Natural killer cell (primary cell): ENCODE measurements around the gene ATRX. TPM values are rescaled to one million over a fixed set of nuclear protein-coding genes. Genes with fewer than 3 reads are reported as not detected.
"Not testable (repeated sequence)": the region's sequence is repeated elsewhere in the genome, so short reads cannot be mapped to it uniquely, and the experiment has no call there.

Source experiments
- ATAC-seq, 3 donors: fragments of 150-1000 bp in 2 of 3; fragments of 200-7000 bp in 1 of 3; cut with Tn5 transposase; 1 replicate in 1 of 3; 2 replicates in 2 of 3; pipeline ENCODE4 v1.10.0; 2021; ENCODE audit warnings: mild to moderate bottlenecking in 2 of 3, moderate library complexity in 2 of 3
- DNase-seq, 2 donors: peaks; one replicate each; pipeline versions ENCODE4 v3.0.0 to v3.0.0-alpha.2; 2013 to 2021; ENCODE audit warnings: mixed read lengths in 1 of 2
- H3K27ac ChIP-seq: one replicate; pipeline ENCODE4 v1.5.1; 2013; ENCODE audit warnings: mild to moderate bottlenecking, low read length
- H3K27me3 ChIP-seq: one replicate; pipeline ENCODE4 v1.6.1; 2013; ENCODE audit warnings: low read length; ENCODE audit not compliant: control insufficient read depth, insufficient read depth
- H3K36me3 ChIP-seq: one replicate; pipeline ENCODE4 v1.6.1; 2013; ENCODE audit warnings: low read length; ENCODE audit not compliant: control insufficient read depth, insufficient read depth
- H3K4me1 ChIP-seq: one replicate; pipeline ENCODE4 v1.6.1; 2013; ENCODE audit warnings: low read length; ENCODE audit not compliant: control insufficient read depth, insufficient read depth
- H3K4me3 ChIP-seq: one replicate; pipeline ENCODE4 v1.5.1; 2013; ENCODE audit warnings: low read length
- H3K9me3 ChIP-seq: one replicate; pipeline ENCODE4 v1.6.1; 2013; ENCODE audit warnings: low read length; ENCODE audit not compliant: control insufficient read depth, insufficient read depth
- H3K27ac Mint-ChIP-seq, 2 donors: one replicate each; pipeline ENCODE4 v1.8.0; 2022; ENCODE audit warnings: mild to moderate bottlenecking in 2 of 2, mixed read lengths in 2 of 2, moderate library complexity in 1 of 2
- H3K27me3 Mint-ChIP-seq, 2 donors: one replicate each; pipeline ENCODE4 v1.8.0; 2022; ENCODE audit warnings: low read depth in 2 of 2, mixed read lengths in 2 of 2
- H3K36me3 Mint-ChIP-seq: one replicate; pipeline ENCODE4 v1.8.0; 2022; ENCODE audit warnings: mixed read lengths
- H3K4me1 Mint-ChIP-seq, 2 donors: one replicate each; pipeline ENCODE4 v1.8.0; 2022; ENCODE audit warnings: mixed read lengths in 2 of 2
- H3K4me3 Mint-ChIP-seq: one replicate; pipeline ENCODE4 v1.8.0; 2022; ENCODE audit warnings: mild to moderate bottlenecking, moderate library complexity, mixed read lengths
- H3K9me3 Mint-ChIP-seq, 2 donors: one replicate each; pipeline ENCODE4 v1.8.0; 2022; ENCODE audit warnings: mixed read lengths in 2 of 2
- WGBS: methylation state at CpG from one replicate; pipeline ENCODE4 v1.1.7; 2013; ENCODE audit warnings: missing lambda C conversion rate; ENCODE audit not compliant: insufficient coverage; 5-methylcytosine and 5-hydroxymethylcytosine counted together
- intact Hi-C: fragments of 100-400 bp; cut with micrococcal nuclease; formaldehyde crosslinking; loops from one replicate; pipeline ENCODE4 v1.14.2; 2022
- total RNA-seq, 4 donors: library from RNA; stranded (reverse); fragments of 120-200 nt in 1 of 4; gene quantifications; one replicate each; pipeline versions ENCODE4 v1.2.3 to v1.2.4, GENCODE V29; 2013 to 2022
- TF ChIP-seq, protein P1 (sequence below): fragments of 200-600 bp; IDR thresholded peaks from one replicate; pipeline ENCODE4 v1.8.0; 2022; ENCODE audit warnings: antibody characterized with exemption

ATRX gene
- total RNA-seq, 3 donors from 2014 or later (not counting 1 experiment from before 2014, with no cell fraction given), result 136 to 162 (median 159) TPM

DNA sequence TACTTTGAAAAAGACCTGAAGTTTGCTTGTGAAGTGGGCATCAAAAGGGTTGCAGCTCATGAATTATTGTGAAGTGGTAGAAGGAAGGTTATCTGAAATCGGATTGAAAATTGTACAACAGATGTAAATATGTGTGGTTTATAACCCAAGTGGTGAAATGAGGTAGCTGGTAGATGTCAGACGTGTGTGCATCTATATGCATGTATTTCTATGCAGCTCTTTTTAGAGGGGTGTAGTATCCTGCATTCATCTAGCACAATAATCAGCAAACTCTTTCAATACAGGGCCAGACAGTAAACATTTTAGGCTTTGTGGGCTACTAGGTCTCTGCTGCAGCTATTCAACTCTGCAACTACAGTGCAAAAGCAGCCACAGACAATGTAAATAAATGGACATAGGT lies 9.4 kb downstream of the ATRX start:
- Mint-ChIP-seq H3K36me3 (no peaks in the 10 kb centered on the region), H3K27me3 (no peaks in the 10 kb centered on the region), H3K27ac (peak overlapping the region in 1 of 2 donors; percentile 3), H3K4me3 (no peak overlapping the region), H3K4me1 (peaks cover 17 to 24% of the 10 kb centered on the region in 2 donors), H3K9me3 (no peaks in the 10 kb centered on the region)
- no peak overlapping the region for H3K4me3 ChIP-seq
- intact Hi-C loops, result loop anchor here (2.0 kb wide), 1 partner anchor 24 kb away; no protein-coding TSS in a partner anchor
- TF ChIP-seq, protein P1, sequence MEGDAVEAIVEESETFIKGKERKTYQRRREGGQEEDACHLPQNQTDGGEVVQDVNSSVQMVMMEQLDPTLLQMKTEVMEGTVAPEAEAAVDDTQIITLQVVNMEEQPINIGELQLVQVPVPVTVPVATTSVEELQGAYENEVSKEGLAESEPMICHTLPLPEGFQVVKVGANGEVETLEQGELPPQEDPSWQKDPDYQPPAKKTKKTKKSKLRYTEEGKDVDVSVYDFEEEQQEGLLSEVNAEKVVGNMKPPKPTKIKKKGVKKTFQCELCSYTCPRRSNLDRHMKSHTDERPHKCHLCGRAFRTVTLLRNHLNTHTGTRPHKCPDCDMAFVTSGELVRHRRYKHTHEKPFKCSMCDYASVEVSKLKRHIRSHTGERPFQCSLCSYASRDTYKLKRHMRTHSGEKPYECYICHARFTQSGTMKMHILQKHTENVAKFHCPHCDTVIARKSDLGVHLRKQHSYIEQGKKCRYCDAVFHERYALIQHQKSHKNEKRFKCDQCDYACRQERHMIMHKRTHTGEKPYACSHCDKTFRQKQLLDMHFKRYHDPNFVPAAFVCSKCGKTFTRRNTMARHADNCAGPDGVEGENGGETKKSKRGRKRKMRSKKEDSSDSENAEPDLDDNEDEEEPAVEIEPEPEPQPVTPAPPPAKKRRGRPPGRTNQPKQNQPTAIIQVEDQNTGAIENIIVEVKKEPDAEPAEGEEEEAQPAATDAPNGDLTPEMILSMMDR, result no peak
- no peaks in the 10 kb centered on the region for H3K27me3 ChIP-seq
- H3K36me3 ChIP-seq, result no peaks in the 10 kb centered on the region
- 36% methylated on average over 1 of the region's 2 CpGs for WGBS
- no peak overlapping the region for H3K27ac ChIP-seq
- ATAC-seq (peak in 1 of 3 donors; percentile 45), DNase-seq (no peak)
- no peaks in the 10 kb centered on the region for H3K9me3 ChIP-seq
- H3K4me1 ChIP-seq, result peaks cover 9% of the 10 kb centered on the region

DNA sequence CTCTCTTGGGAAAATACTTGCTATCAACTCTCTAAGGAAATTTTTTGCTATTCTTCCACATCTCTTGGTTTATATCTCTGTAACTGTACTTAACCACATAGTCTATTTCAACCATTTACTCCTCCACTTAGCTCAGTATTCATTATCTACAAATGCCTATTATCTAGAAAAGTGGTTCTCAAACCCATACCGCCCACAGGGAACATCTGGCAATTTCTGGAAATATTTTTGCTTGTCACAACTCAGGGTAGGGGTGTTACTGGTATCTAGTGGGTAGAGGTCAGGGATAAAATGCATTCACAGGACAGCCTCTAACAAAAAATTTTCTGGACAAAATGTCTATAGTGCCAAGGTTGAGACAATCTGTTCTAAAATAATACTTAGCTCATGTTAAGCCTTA lies 14.4 kb downstream of the ATRX start:
- no peak overlapping the region for H3K4me3 Mint-ChIP-seq

DNA sequence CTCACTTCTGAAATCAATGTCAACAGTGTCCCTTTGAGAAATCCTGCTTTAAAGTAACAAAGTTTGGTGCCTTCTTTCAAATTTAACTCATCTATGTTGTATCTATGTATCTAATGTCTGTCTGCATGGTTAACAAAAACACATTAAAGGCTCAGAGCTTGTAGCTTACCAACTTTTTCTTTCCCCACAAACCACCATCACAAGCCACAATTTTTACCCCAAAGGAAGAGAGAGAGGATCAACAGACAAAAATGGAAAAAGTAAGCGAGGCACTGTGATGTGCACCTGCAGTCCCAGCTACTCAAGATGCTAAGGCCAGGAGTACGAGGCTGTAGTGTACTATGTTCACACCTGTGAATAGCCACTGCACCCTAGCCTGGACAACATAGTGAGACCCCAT lies 17.2 kb downstream of the ATRX start:
- no peaks in the 10 kb centered on the region for H3K36me3 Mint-ChIP-seq
- peaks cover 18 to 28% of the 10 kb centered on the region in 2 donors for H3K4me1 Mint-ChIP-seq
- peaks cover 6% of the 10 kb centered on the region for H3K4me1 ChIP-seq
- TF ChIP-seq, protein P1, result no peak
- H3K36me3 ChIP-seq, result no peaks in the 10 kb centered on the region
- H3K9me3 Mint-ChIP-seq, result no peaks in the 10 kb centered on the region
- H3K4me3 ChIP-seq, result no peak overlapping the region
- H3K27me3 Mint-ChIP-seq, result no peaks in the 10 kb centered on the region
- peak in 1 of 3 donors; percentile 13 for ATAC-seq
- no peaks in the 10 kb centered on the region for H3K27me3 ChIP-seq
- peak in 1 of 2 donors; percentile 25 for DNase-seq
- H3K9me3 ChIP-seq, result no peaks in the 10 kb centered on the region
- WGBS, result 13% methylated on average over 2 of the region's 2 CpGs
- H3K4me3 Mint-ChIP-seq, result peak overlapping the region; percentile 17
- H3K27ac Mint-ChIP-seq, result peak overlapping the region in 1 of 2 donors; percentile 74
- intact Hi-C loops, result no loop called here
- H3K27ac ChIP-seq, result no peak overlapping the region

More for the DNA sequence above, 14.4 kb downstream of the ATRX start:
- H3K4me1 Mint-ChIP-seq, result peaks cover 10 to 24% of the 10 kb centered on the region in 2 donors
- no peaks in the 10 kb centered on the region for H3K27me3 ChIP-seq
- no peak overlapping the region for H3K27ac Mint-ChIP-seq
- DNase-seq (no peak), ATAC-seq (no peak)
- no peaks in the 10 kb centered on the region for H3K9me3 ChIP-seq
- no peaks in the 10 kb centered on the region for H3K36me3 ChIP-seq
- no peaks in the 10 kb centered on the region for H3K27me3 Mint-ChIP-seq
- WGBS, result 100% methylated on average over 1 of the region's 1 CpG
- no peaks in the 10 kb centered on the region for H3K36me3 Mint-ChIP-seq
- TF ChIP-seq, protein P1, result no peak
- intact Hi-C loops, result no loop called here
- H3K27ac ChIP-seq, result no peak overlapping the region
- H3K4me3 ChIP-seq, result no peak overlapping the region
- no peaks in the 10 kb centered on the region for H3K9me3 Mint-ChIP-seq
- peaks cover 10% of the 10 kb centered on the region for H3K4me1 ChIP-seq

DNA sequence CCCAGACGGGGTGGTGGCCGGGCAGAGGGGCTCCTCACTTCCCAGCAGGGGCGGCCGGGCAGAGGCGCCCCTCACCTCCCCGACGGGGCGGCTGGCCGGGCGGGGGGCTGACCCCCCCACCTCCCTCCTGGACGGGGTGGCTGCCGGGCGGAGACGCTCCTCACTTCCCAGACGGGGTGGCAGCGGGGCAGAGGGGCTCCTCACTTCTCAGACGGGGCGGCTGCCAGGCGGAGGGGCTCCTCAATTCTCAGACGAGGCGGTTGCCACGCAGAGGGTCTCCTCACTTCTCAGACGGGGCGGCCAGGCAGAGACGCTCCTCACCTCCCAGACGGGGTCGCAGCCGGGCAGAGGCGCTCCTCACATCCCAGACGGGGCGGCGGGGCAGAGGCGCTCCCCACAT lies 19.8 kb downstream of the ATRX start:
- ATAC-seq, DNase-seq, intact Hi-C loops, H3K9me3 ChIP-seq, H3K4me3 ChIP-seq, H3K27me3 Mint-ChIP-seq, H3K4me3 Mint-ChIP-seq, H3K36me3 ChIP-seq, H3K36me3 Mint-ChIP-seq, H3K9me3 Mint-ChIP-seq, H3K4me1 ChIP-seq, H3K27me3 ChIP-seq, H3K27ac Mint-ChIP-seq, H3K27ac ChIP-seq: not testable (repeated sequence)
- WGBS, result 92% methylated on average over 4 of the region's 33 CpGs
- peaks cover 8 to 28% of the 10 kb centered on the region in 2 donors for H3K4me1 Mint-ChIP-seq
